WERI-Rb-1 (cell line): Measurements from ENCODE around the gene OR13C2.
"Not testable (repeated sequence)": the region's sequence is repeated elsewhere in the genome, so short reads cannot be mapped to it uniquely, and the experiment has no call there.

Source experiments
- DNase-seq: peaks from one replicate; pipeline ENCODE4 v3.0.0-alpha.2; 2020
- H3K27ac ChIP-seq: fragments of 250-450 bp; sonication (Bioruptor Pico); 2 replicates; pipeline ENCODE4 v1.5.1; 2020; ENCODE audit warnings: mild to moderate bottlenecking, moderate library complexity
- H3K27me3 ChIP-seq: fragments of 250-450 bp; sonication (Bioruptor Pico); 2 replicates; pipeline ENCODE4 v1.5.1; 2021; ENCODE audit warnings: mild to moderate bottlenecking, low read depth, moderate library complexity; ENCODE audit not compliant: insufficient read depth, severe bottlenecking
- H3K36me3 ChIP-seq: fragments of 250-450 bp; sonication (Bioruptor Pico); 2 replicates; pipeline ENCODE4 v1.5.1; 2020; ENCODE audit warnings: mild to moderate bottlenecking, moderate library complexity
- H3K4me3 ChIP-seq: 2 replicates; pipeline ENCODE4 v1.5.1; 2011; ENCODE audit warnings: low read depth, mild to moderate bottlenecking, control low read depth, low read length
- H3K9me3 ChIP-seq: fragments of 250-450 bp; sonication (Bioruptor Pico); 2 replicates; pipeline ENCODE4 v1.5.1; 2021; ENCODE audit warnings: mild to moderate bottlenecking, moderate library complexity; ENCODE audit not compliant: severe bottlenecking
- CTCF ChIP-seq: IDR thresholded peaks from 2 replicates; pipeline ENCODE4 v1.5.1; 2011; ENCODE audit warnings: low read depth, mild to moderate bottlenecking, control low read depth, inconsistent platforms, low read length

The OR13C2 gene

DNA sequence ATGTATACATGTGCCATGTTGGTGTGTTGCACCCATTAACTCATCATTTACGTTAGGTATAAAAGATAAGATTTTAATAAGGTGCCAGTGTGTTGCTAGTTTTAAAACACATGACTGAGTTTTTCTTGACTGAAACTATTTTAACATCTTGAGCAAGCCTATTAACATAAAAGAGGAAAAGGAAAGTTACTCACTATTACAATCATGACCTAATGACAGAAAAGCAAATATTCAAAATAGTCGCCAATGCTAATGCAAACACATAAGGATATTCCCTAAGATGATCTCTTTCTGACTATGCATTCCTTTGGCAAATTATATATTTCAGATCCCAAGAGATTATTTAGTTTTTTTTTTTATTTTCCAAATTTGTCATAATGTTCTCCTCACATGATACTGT is 5.8 kb upstream of the OR13C2 start:
- Histone ChIP-seq H3K9me3 (no peaks in the 10 kb centered on the region), H3K27ac (no peak overlapping the region), H3K27me3 (no peaks in the 10 kb centered on the region), H3K4me3 (no peak overlapping the region), H3K36me3 (no peaks in the 10 kb centered on the region)
- no peak for DNase-seq
- no peak for TF ChIP-seq CTCF

- Histone ChIP-seq H3K27ac (no peak overlapping the region), H3K4me3 (no peak overlapping the region), H3K9me3 (no peaks in the 10 kb centered on the region), H3K27me3 (no peaks in the 10 kb centered on the region), H3K36me3 (no peaks in the 10 kb centered on the region)
- no peak for TF ChIP-seq CTCF
- DNase-seq, result no peak
Observed at GRCh38 chr9:104608336-104608735, 2.9 kb upstream of the OR13C2 start.

GRCh38 chr9:104606152-104606551 is 725 bp upstream of the OR13C2 start:
- Histone ChIP-seq H3K9me3 (no peaks in the 10 kb centered on the region), H3K36me3 (no peaks in the 10 kb centered on the region), H3K4me3 (no peak overlapping the region), H3K27me3 (no peaks in the 10 kb centered on the region), H3K27ac (no peak overlapping the region)
- DNase-seq, result no peak
- TF ChIP-seq CTCF, result no peak

DNA sequence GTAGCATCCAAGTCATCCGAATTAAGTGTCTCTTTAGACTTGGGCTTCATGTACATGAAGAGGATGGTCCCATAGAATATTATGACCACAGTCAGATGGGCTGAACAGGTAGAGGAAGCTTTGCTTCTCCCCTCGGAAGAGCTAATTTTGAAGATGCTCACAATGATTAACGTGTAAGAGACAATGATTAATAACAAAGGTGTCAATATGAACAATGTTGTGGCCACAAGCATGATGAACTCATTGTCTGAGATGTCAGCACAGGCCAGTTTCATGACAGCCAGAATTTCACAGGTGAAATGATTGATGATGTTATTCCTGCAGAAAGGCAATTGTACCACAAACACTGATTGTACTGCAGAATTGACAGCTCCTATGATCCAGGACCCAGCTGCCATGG is 626 bp downstream of the OR13C2 start:
- H3K27ac ChIP-seq, result no peak overlapping the region
- no peaks in the 10 kb centered on the region for H3K27me3 ChIP-seq
- H3K36me3 ChIP-seq, result no peaks in the 10 kb centered on the region
- H3K9me3 ChIP-seq, result no peaks in the 10 kb centered on the region
- no peak for TF ChIP-seq CTCF
- no peak overlapping the region for H3K4me3 ChIP-seq
- DNase-seq, result no peak

DNA sequence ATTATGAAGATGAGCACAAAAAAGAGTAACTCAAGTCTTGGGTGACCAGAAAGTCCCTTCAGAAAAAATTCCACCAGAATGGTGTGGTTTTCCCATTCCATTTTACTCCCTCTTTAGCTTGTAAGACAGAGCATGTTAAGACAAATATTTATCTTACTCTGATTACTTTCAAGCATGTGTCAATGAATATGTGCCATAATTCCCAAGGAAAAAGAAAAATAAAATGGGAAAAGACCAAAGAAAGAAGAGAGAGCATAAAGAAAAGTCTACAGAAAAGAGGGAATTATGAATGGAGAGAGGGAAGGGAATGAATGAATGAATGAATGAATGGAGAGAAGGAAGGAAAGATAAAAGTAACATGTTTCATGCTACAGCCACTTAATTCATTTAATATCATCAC is 6.1 kb downstream of the OR13C2 start, which contains the start of gene OR13C5:
Gene OR13C5 (minus strand): TSS at position 101 of the 400 bp plus-strand sequence. CDS start 0 bp downstream, at position 101.
- not testable (repeated sequence) for H3K9me3 ChIP-seq, H3K36me3 ChIP-seq, H3K4me3 ChIP-seq, H3K27ac ChIP-seq, DNase-seq, H3K27me3 ChIP-seq

- H3K27ac ChIP-seq, H3K36me3 ChIP-seq, DNase-seq, H3K9me3 ChIP-seq, H3K27me3 ChIP-seq, H3K4me3 ChIP-seq: not testable (repeated sequence)
Observed at GRCh38 chr9:104598749-104599148, 6.7 kb downstream of the OR13C2 start.

DNA sequence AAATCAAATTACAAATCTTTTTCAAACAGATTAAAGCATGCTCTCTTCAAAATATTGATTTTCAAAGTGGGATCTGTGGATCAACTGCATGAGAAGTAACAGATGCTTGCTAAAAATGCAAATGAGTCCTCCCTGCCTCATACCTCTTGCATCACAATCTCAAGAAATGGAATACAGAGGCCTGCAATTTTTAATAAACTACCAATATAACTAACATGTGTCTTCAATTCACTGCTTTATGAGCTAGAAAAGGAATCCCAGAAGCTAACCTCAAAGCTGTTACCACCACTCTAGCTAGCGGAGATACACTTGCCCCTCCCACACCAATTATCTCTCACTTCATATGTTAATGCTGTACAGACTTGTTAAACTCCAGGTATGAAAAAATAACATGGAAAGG is 15.8 kb downstream of the OR13C2 start:
- Histone ChIP-seq H3K9me3 (no peaks in the 10 kb centered on the region), H3K27ac (no peak overlapping the region), H3K4me3 (no peak overlapping the region), H3K36me3 (no peaks in the 10 kb centered on the region), H3K27me3 (no peaks in the 10 kb centered on the region)
- DNase-seq, result no peak
- no peak for TF ChIP-seq CTCF
